ENCODE measurements around the gene PSEN2. TPM values are rescaled to one million over a fixed set of nuclear protein-coding genes. Genes with fewer than 3 reads are reported as not detected.

The PSEN2 gene
- total RNA-seq, 1 donor from 2014 or later: 12.4 TPM

DNA sequence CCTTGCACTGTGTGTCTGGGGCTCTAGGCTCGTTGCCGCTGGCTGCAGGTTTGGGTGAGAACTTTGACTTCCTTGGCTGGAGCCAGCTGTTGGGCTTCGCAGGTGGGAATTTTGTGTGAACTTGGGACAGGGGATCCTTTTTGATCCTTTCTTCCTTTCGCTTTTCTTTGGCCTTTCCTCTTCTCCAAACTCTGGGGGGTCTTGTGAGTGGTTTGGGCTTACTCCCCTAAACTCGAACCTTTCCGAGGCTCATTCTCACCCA, 70.3 kb downstream of the PSEN2 start:
- DNase-seq (ENCODE audit: low spot score in 2 of 2, unreplicated experiment in 2 of 2): no peak
- Mint-ChIP-seq H3K4me3 (peak overlapping the region; percentile 73), H3K27ac (no peak overlapping the region), H3K9me3 (peaks cover under 1% of the 10 kb centered on the region), H3K27me3 (ENCODE audit: low read depth) (no peaks in the 10 kb centered on the region), H3K4me1 (peaks cover 23% of the 10 kb centered on the region), H3K36me3 (peaks cover 4% of the 10 kb centered on the region)
- TF ChIP-seq, protein P1, sequence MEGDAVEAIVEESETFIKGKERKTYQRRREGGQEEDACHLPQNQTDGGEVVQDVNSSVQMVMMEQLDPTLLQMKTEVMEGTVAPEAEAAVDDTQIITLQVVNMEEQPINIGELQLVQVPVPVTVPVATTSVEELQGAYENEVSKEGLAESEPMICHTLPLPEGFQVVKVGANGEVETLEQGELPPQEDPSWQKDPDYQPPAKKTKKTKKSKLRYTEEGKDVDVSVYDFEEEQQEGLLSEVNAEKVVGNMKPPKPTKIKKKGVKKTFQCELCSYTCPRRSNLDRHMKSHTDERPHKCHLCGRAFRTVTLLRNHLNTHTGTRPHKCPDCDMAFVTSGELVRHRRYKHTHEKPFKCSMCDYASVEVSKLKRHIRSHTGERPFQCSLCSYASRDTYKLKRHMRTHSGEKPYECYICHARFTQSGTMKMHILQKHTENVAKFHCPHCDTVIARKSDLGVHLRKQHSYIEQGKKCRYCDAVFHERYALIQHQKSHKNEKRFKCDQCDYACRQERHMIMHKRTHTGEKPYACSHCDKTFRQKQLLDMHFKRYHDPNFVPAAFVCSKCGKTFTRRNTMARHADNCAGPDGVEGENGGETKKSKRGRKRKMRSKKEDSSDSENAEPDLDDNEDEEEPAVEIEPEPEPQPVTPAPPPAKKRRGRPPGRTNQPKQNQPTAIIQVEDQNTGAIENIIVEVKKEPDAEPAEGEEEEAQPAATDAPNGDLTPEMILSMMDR (IDR thresholded peaks at IDR 0.05; ENCODE audit: unreplicated experiment): no peak

DNA sequence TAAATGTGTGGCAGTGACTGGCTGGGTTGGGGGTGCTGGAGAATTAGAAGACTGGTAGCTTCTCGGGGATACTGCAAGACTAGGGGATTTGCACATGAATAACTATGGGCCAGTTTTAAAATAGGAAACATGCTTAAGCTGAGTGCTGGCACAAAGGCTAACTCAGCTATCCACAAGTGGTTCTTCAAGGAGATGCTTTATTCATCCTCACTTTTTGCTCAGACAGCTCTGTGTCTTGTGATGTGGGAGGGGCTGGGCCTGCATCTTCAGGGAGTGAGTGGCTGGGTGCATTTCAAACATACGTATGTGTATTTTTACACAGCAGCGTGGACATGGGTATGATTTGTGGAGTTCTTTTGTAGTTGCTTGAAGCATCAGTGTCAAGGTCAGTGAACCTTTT, 72.0 kb downstream of the PSEN2 start:
- no peaks in the 10 kb centered on the region for H3K27me3 Mint-ChIP-seq (ENCODE audit: low read depth)
- TF ChIP-seq, protein P1 (IDR thresholded peaks at IDR 0.05; ENCODE audit: unreplicated experiment): no peak
- no peak overlapping the region for H3K27ac Mint-ChIP-seq
- H3K9me3 Mint-ChIP-seq: no peaks in the 10 kb centered on the region
- no peaks in the 10 kb centered on the region for H3K36me3 Mint-ChIP-seq
- H3K4me1 Mint-ChIP-seq: peaks cover 23% of the 10 kb centered on the region
- no peak overlapping the region for H3K4me3 Mint-ChIP-seq
- no peak for DNase-seq (ENCODE audit: low spot score in 2 of 2, unreplicated experiment in 2 of 2)

DNA sequence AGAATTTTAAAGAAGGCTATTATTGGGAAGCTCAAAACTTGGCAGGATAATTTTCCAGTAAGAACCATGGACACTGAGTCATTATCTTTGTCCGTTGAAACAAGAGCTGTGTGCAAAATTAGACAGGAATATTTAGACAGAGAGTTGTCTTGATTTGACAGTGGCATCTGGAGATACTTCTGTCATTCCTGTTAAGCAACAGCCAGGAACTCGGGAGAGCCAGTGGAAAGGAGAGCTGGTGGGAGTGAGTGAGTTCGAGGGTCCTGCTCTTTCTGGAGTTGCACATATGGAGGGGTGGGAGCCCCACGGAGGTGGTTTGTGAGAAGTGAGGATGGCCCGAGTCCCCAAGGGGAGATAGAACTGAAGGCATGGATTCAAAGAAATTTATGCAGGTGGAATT, 72.7 kb downstream of the PSEN2 start:
- Mint-ChIP-seq H3K27me3 (ENCODE audit: low read depth) (no peaks in the 10 kb centered on the region), H3K4me3 (no peak overlapping the region), H3K27ac (no peak overlapping the region), H3K9me3 (peaks cover 5% of the 10 kb centered on the region), H3K4me1 (peaks cover 20% of the 10 kb centered on the region), H3K36me3 (no peaks in the 10 kb centered on the region)
- TF ChIP-seq, protein P1 (IDR thresholded peaks at IDR 0.05; ENCODE audit: unreplicated experiment): no peak
- no peak for DNase-seq (ENCODE audit: low spot score in 2 of 2, unreplicated experiment in 2 of 2)

GRCh38 chr1:226943927-226944326, 73.5 kb downstream of the PSEN2 start:
- no peaks in the 10 kb centered on the region for H3K27me3 Mint-ChIP-seq (ENCODE audit: low read depth)
- H3K27ac Mint-ChIP-seq: no peak overlapping the region
- no peak for DNase-seq (ENCODE audit: low spot score in 2 of 2, unreplicated experiment in 2 of 2)

DNA sequence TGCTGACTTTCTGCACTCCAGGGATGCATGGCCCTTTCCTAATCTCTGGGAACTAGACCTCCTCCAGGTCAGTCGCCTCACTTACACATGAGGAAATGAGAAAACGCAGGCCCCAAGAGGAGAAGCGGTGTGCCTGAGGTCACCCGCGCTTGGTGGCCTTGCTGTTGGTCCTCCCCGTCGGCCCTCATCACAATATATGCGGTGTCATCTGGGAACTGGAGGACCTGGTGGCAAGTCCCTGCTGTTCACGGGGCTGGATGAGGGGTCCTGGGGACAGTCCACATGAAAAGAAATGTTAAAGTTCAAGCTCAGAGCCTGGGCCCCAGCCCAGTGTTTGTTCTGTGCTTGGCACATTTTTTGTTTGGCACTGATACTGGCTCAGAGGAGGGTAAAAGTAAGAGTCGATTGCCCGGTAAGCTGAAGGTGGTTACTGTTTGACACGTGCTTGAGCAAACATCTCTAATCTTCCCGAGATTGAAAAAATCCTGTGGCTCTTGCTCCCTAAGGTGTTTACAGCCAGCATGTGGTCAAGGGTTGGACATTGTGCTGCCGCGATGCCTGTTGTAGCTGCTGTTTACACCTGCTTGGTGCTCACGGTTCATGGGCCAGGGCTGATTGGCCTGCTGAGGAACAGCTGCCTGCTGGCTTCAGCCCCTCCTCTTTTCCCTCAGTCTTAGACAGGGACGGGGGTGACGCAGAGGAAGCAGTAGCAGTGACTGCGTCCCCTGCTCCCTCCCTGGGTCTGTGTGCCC, 74.9 kb downstream of the PSEN2 start:
- TF ChIP-seq, protein P1 (IDR thresholded peaks at IDR 0.05; ENCODE audit: unreplicated experiment): no peak
- H3K27me3 Mint-ChIP-seq (ENCODE audit: low read depth): no peaks in the 10 kb centered on the region
- peaks cover 9% of the 10 kb centered on the region for H3K9me3 Mint-ChIP-seq
- H3K27ac Mint-ChIP-seq: no peak overlapping the region
- no peaks in the 10 kb centered on the region for H3K36me3 Mint-ChIP-seq
- peaks cover 7% of the 10 kb centered on the region for H3K4me1 Mint-ChIP-seq
- H3K4me3 Mint-ChIP-seq: no peak overlapping the region
- no peak for DNase-seq (ENCODE audit: low spot score in 2 of 2, unreplicated experiment in 2 of 2)

More at GRCh38 chr1:226943927-226944326, 73.5 kb downstream of the PSEN2 start:
- TF ChIP-seq, protein P1 (IDR thresholded peaks at IDR 0.05; ENCODE audit: unreplicated experiment): no peak
- Mint-ChIP-seq H3K4me1 (peaks cover 12% of the 10 kb centered on the region), H3K36me3 (no peaks in the 10 kb centered on the region), H3K4me3 (no peak overlapping the region), H3K9me3 (peaks cover 9% of the 10 kb centered on the region)

Other genes with a start within 250 kb of the PSEN2 start
- gene ITPKB, start 131.3 kb upstream of the PSEN2 start, total RNA-seq: 19.7 to 21.2 TPM (median 21.0 TPM) in 3 replicates
- 17.7 to 22.7 TPM (median 19.9 TPM) in 3 replicates for gene COQ8A, start 69.7 kb downstream of the PSEN2 start, total RNA-seq

Data from mesothelial cell of epicardium (in vitro differentiated cells).